Glomerular visceral epithelial cell (primary cell): ENCODE results near the gene LCN6.
"Not testable (repeated sequence)": the region's sequence is repeated elsewhere in the genome, so short reads cannot be mapped to it uniquely, and the experiment has no call there.

ENCODE experiments used
- DNase-seq: peaks from one replicate; pipeline ENCODE4 v3.0.0-alpha.2; 2016; ENCODE audit errors: extremely low spot score

The LCN6 gene

GRCh38 chr9:136710543-136710942, 37.8 kb downstream of the LCN6 start:
- no peak for DNase-seq

DNA sequence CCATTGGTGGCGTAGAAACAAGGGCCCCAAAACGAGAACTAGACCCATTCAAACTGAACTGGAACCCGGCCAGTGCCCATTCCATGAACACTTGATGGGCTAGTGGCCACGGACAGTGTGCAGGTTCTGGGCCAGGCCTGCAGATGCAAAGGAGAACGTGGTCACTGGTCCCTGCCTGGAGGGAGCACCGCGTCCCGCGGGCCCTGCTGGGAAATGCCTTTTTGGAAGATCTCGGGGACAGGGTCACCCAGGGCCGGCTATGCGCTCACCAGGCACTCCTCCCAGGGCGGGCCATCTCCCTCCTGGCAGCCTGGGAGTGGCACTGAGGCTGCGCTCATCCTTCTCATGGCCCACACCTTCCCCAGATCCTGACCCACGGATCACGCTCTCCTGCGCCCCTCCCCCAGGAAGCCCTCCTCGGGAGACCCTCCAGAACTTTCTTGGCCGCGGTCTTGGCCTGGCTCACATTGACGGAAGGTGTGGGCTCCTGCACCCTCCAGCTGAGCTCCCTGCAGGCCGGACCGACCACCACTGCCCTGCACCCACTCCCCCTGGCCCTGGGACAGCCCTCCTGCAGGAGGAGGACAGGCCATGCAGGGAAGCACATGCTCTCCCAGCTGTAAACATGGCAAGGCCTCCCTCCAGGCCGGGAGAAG, 38.7 kb downstream of the LCN6 start:
- DNase-seq: no peak

GRCh38 chr9:136707849-136708517, 40.3 kb downstream of the LCN6 start:
- no peak for DNase-seq

DNA sequence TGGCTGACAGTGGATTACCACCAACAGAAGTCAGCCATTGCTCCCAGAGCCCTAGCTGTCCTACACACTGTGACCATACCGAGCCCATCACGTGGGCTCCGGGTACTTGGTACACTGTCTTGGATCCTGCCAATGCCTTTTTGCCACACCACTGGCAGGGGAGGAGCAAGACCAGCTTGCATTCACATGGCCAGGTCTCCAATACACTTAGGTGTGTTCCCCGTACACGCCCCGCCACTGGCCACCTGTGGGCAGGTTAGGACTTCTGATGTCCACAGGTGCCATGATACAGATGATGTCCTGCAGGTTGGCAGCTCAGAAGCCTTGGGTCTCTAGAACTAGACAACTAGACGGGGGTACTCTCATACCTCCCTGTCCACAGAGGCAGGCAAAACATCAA, 41.3 kb downstream of the LCN6 start:
- no peak for DNase-seq

DNA sequence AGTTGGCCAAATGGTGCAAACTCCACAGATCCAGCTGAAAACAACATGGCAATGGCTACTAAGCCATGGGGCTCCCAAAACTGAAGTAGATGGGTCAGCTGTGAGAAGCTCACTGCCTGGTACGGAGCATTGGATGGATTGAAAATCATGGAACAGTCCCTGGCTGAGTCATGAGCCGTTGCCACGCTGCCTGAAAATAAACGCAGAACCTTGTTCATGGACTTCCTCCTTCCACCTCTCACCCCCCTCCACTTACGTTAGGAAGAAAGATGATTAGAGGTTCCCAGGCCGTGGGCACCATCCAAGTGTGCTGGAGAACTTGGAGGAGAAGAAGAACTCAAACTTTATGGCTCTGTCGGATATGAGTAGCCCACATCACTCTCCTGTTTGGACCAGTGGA, 42.8 kb downstream of the LCN6 start:
- DNase-seq: no peak

GRCh38 chr9:136704741-136705140, 43.6 kb downstream of the LCN6 start:
- DNase-seq: not testable (repeated sequence)

DNA sequence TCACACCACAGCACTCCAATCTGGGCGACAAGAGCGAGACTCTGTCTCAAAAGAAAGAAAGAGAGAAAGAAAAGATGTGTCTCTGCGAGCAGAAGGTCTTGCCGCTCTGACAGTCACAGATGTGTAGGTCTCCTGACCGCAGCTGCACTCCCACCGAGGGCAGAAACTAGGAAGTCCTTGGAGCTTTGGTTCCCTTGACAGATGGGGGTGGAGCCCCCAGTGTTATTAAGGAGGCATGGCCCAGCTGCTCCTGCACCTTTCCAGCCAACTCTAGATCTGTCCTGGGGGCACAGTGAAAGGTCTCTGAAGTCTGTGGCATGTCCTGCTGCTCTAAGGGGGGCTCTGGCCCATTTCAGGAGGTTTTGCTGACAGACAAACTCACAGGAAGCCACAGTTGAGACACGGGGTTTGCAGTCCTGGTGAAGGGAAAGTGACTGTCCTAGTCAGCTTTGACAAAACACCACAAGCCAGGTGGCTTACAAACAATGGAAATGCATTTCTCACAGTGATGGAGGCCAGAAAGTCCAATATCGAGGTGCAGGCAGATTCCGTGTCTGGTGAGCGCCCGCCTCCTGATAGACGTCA, 45.0 kb downstream of the LCN6 start:
- DNase-seq: no peak

DNA sequence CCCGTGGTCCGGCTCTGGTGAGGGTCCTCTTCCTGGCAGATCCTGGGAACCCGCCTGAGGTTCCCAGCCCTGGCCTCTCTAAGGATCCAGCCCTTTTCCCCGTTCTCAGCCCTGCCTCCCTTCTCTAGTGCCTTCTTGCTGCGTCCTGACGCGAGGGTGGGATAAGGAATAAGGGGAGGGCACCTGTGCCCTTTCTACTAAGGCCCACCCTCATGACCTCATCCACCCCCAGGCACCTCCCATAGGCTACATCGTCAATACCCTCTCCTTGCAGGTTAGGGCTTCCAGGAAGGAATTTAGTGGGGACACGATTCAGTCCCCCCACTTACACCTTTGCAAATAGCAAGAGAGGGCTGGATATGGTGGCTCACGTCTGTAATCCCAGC, 46.7 kb downstream of the LCN6 start:
- DNase-seq: no peak

DNA sequence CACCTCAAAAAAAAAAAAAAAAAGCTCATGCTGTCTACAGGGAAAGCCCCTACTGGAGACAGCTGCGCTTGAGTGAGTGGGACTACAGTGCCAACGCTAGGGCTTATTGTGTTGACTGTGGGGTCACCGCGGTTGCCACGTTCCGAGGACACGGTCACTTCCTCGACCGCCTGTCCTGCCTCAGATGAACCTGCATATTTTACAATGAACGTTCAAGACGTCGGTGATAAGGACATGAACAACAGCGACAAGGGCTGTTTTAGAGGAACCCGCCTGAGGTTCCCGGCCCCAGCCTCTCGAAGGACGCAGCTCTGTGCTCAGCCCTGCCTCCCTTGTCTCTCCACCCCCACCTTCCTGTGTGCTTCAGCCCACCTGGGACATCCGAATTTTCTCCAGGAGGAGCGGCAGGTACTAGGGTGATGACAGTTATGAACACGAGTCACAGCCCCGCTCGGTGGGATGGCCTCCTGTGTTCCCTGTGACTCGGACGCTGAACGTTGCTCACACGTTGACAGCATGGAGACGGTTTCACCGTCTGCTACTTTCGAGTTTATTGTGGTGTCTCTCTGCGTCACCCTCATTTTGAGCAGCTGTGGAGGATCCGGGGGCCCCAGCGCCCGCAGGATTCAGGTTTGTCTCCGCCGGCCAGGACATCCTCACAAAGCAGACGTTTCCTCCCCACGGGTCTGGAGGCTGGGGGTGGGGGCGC, 47.2 kb downstream of the LCN6 start:
- DNase-seq: peak; percentile 25

DNA sequence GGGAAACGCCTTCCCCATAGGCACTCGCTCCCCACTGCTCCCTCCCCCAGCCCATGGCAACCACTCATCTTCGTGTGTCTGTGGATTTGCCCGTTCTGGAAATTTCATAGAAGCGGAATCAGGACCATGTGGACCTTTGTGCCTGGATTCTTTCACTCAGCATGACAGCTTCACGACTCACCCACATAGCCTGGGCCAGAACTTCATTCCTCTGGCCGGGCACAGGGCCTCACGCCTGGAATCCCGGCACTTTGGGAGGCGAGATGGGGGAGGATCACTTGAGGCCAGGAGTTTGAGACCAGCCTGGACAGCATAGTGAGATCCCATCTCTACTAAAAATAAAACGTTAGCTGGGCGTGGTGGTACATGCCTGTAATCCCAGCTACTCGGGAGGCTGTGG, 48.0 kb downstream of the LCN6 start:
- no peak for DNase-seq

DNA sequence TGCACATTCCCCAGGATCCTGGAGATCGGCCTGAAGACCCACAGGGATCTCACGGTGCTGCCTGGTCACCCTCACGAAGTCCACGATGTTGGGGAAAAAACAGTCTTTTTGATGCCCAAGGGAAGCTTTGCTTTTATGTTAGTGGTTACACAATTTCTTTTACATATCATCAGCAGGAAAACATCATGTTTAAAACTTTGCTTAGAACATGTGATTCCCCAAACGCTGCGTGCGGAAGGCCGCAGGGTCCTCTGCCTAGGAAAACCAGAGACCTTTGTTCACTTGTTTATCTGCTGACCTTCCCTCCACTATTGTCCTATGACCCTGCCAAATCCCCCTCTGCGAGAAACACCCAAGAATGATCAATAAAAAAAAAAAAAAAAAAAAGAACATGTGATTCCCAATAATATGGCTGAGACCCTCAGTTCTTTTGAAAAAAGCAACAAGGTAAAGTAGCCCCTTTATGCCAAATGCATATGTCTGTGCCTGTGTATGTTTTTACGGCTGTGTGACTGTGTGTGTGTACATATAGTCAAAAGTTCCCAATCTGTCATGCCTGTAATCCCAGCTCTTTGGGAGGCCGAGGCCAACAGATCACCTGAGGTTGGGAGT, 49.6 kb downstream of the LCN6 start:
- no peak for DNase-seq

- DNase-seq: no peak
Measured at GRCh38 chr9:136697821-136698526, 50.4 kb downstream of the LCN6 start.

DNA sequence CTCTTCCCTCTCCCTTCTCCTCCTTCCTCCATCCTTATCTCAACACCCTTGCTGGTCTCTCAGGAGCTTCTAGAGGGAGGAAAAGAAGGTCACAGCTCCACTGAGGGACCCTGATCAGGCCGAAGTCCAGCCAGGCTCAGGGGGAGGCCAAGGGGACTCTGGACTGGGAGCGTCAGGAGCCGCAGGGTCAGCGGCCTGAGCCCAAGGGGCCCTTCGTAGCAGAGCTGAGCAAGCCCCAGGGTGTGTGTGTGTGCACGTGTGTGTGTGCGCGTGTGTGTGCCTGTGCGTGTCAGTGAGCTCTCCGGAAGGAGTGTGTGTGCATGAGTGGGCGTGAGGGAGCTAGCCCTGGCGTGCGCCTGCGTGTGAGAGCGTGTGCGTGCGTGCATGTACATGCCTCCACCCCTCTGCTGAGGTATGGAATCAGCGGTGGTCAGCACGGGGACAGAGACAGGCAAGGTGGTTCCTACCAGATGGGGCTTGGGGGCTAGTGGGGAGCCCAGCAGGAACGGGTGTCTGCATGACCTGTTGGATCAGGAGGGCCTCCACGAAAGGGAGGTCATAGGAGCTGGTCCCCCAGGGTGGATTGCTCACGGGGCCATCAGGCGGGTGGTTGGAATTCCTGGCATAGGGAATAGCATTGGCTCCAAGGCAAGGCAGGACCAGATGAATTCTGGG, 51.0 kb downstream of the LCN6 start:
- no peak for DNase-seq

DNA sequence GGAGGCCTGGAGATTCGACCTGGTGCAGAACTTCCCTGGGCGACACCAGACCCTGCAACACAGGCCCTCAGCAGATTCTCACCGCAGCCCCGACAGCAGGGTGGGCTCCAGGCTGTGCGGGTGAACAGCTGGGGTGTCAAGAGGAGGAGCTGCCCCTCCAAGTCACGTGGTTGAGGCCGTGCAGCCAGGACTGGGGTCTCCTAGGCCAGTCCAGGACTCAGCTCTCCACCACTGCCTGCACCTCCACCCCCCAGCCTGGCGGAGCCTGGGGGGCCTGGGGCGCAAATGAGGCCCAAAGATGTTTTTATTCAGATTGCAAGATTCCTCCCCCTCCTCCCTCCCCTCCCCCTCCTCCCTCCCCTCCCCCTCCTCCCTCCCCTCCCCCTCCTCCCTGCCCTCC, 51.8 kb downstream of the LCN6 start:
- DNase-seq: no peak

GRCh38 chr9:136695955-136696354, 52.4 kb downstream of the LCN6 start:
- DNase-seq: no peak

- peak; percentile 79 for DNase-seq
Measured at GRCh38 chr9:136695435-136695895, 52.9 kb downstream of the LCN6 start.

- DNase-seq: no peak
Measured at GRCh38 chr9:136694872-136695247, 53.5 kb downstream of the LCN6 start.

GRCh38 chr9:136694163-136694871, 54.0 kb downstream of the LCN6 start:
- DNase-seq: peak; percentile 40
